Omental fat pad (tissue), 4 donors: ENCODE results near the gene MAP3K13. TPM values are rescaled to one million over a fixed set of nuclear protein-coding genes. Genes with fewer than 3 reads are reported as not detected.

ENCODE experiments used
- ATAC-seq: fragments of 150-250 bp; one replicate; pipeline ENCODE4 v1.9.1; 2016; ENCODE audit warnings: mild to moderate bottlenecking, moderate library complexity; ENCODE audit not compliant: low FRiP score
- DNase-seq: peaks from one replicate; pipeline ENCODE4 v3.0.0-alpha.2; 2019; ENCODE audit warnings: low spot score
- CTCF ChIP-seq, 3 donors: fragments of 450-650 bp; IDR thresholded peaks; one replicate each; pipeline ENCODE4 v1.5.1; 2016 to 2017; ENCODE audit warnings: antibody characterized with exemption in 3 of 3, mild to moderate bottlenecking in 3 of 3, moderate library complexity in 2 of 3
- total RNA-seq, 4 donors: library from RNA; depleted of rRNA; stranded (reverse); fragments of >200 nt; gene quantifications; one replicate each; pipeline ENCODE4 v1.1.0, GENCODE V29; 2016

MAP3K13 gene
- total RNA-seq, 4 donors from 2014 or later, result 12.4 to 17.8 (median 16.3) TPM

GRCh38 chr3:185421577-185422232 is 58.8 kb downstream of the MAP3K13 start:
- DNase-seq (no peak), ATAC-seq (no peak)
- no peak for TF ChIP-seq CTCF (IDR thresholded peaks at IDR 0.05)

- no peak for TF ChIP-seq CTCF (IDR thresholded peaks at IDR 0.05)
- DNase-seq, result no peak
These were observed 59.7 kb downstream of the MAP3K13 start for GRCh38 chr3:185422677-185423076.

GRCh38 chr3:185423178-185423577 is 60.2 kb downstream of the MAP3K13 start:
- DNase-seq (no peak), ATAC-seq (no peak)
- no peak for TF ChIP-seq CTCF (IDR thresholded peaks at IDR 0.05)

More at GRCh38 chr3:185422677-185423076, 59.7 kb downstream of the MAP3K13 start:
- no peak for ATAC-seq

GRCh38 chr3:185424435-185424834 is 61.5 kb downstream of the MAP3K13 start:
- ATAC-seq, result no peak
- no peak for TF ChIP-seq CTCF (IDR thresholded peaks at IDR 0.05)
- no peak for DNase-seq

- ATAC-seq, result no peak
- no peak for DNase-seq
- TF ChIP-seq CTCF (IDR thresholded peaks at IDR 0.05), result no peak
These were observed 67.4 kb downstream of the MAP3K13 start for GRCh38 chr3:185430375-185430774.

- TF ChIP-seq CTCF (IDR thresholded peaks at IDR 0.05), result no peak
- no peak for DNase-seq
- no peak for ATAC-seq
These were observed 77.0 kb downstream of the MAP3K13 start for GRCh38 chr3:185439745-185440466.

- DNase-seq (no peak), ATAC-seq (no peak)
- no peak for TF ChIP-seq CTCF (IDR thresholded peaks at IDR 0.05)
These were observed 79.1 kb downstream of the MAP3K13 start for GRCh38 chr3:185442031-185442430.
